Activated CD8-positive, alpha-beta T cell treated with anti-CD3 and anti-CD28 coated beads, Interleukin-2, amount 10 ng/mL, durations not matched to agents 7 days and 5 days (primary cell): ENCODE measurements around the gene CADPS2. TPM values are rescaled to one million over a fixed set of nuclear protein-coding genes. Genes with fewer than 3 reads are reported as not detected.

ENCODE experiments used
- ATAC-seq: fragments of 150-1000 bp; cut with Tn5 transposase; one replicate; pipeline ENCODE4 v1.10.0; 2021; ENCODE audit warnings: moderate library complexity
- CTCF ChIA-PET: fragments of 350-600 bp; sonication (Branson Sonifier 250); formaldehyde crosslinking; loops from one replicate; lab custom pipeline; 2021; ENCODE audit warnings: antibody characterized with exemption; lab: Charles Lee
- POLR2A ChIA-PET: fragments of 350-600 bp; sonication (Branson Sonifier 250); formaldehyde crosslinking; loops from one replicate; lab custom pipeline; 2021; ENCODE audit warnings: antibody characterized with exemption; lab: Charles Lee
- DNase-seq: peaks from one replicate; pipeline ENCODE4 v3.0.0-alpha.2; 2020
- H3K27ac Mint-ChIP-seq: one replicate; pipeline ENCODE4 v1.8.0; 2021; ENCODE audit warnings: mild to moderate bottlenecking, mixed read lengths
- H3K27me3 Mint-ChIP-seq: one replicate; pipeline ENCODE4 v1.8.0; 2021; ENCODE audit warnings: low read depth, mixed read lengths
- H3K36me3 Mint-ChIP-seq: one replicate; pipeline ENCODE4 v1.8.0; 2021; ENCODE audit warnings: low read depth, mixed read lengths
- H3K4me1 Mint-ChIP-seq: one replicate; pipeline ENCODE4 v1.8.0; 2021; ENCODE audit warnings: low read depth, mixed read lengths
- H3K4me3 Mint-ChIP-seq: one replicate; pipeline ENCODE4 v1.8.0; 2021; ENCODE audit warnings: mild to moderate bottlenecking, mixed read lengths
- H3K9me3 Mint-ChIP-seq: one replicate; pipeline ENCODE4 v1.8.0; 2022; ENCODE audit warnings: mixed read lengths; ENCODE audit not compliant: insufficient read depth
- total RNA-seq, 2 experiments: library from RNA; stranded (reverse); gene quantifications; one replicate each; pipeline ENCODE4 v1.2.3, GENCODE V29; 2021

The CADPS2 gene
- total RNA-seq, 2 experiments from 2014 or later, result not detected

- ChIA-PET POLR2A (no interaction called here), CTCF (interaction anchor here (1.5 kb wide), 1 partner anchor 439 kb away, joined by 3 read pairs; no protein-coding TSS in a partner anchor)
- no peaks in the 10 kb centered on the region for H3K27me3 Mint-ChIP-seq
- ATAC-seq (no peak), DNase-seq (no peak)
- no peaks in the 10 kb centered on the region for H3K4me1 Mint-ChIP-seq
- no peaks in the 10 kb centered on the region for H3K36me3 Mint-ChIP-seq
- H3K27ac Mint-ChIP-seq, result no peak overlapping the region
- no peaks in the 10 kb centered on the region for H3K9me3 Mint-ChIP-seq
- no peak overlapping the region for H3K4me3 Mint-ChIP-seq
Measured at GRCh38 chr7:122532406-122533269, 353.6 kb downstream of the CADPS2 start.

DNA sequence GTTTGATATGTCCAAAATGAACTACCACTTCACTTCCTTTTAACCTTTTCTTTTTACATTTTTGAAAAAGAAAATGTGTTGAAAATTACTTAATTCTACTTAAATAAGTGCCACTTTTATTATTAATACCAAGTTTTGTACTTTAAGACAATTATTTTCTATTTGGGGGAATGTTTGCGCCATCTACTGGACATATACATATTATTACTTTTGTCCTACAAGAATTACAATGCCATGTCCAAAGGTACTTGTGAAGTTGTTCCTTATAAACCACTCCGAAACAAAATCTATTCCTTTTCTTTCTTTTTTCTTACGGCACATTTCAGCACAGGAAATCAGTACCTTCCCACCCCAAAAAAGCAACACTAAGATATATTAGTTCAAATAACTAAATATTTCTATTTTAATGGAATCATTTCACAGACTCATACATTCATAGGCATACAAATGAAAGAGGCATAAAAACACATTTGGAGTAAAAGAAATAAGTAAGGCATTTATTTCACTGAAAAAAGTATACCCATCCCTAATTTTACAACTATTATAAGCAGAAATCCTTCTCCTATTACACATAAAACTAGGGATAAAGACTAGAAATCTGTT lies 357.3 kb downstream of the CADPS2 start:
- POLR2A ChIA-PET, result no interaction called here
- ATAC-seq (no peak), DNase-seq (no peak)
- Mint-ChIP-seq H3K9me3 (no peaks in the 10 kb centered on the region), H3K4me3 (no peak overlapping the region), H3K4me1 (no peaks in the 10 kb centered on the region), H3K27ac (no peak overlapping the region), H3K36me3 (no peaks in the 10 kb centered on the region), H3K27me3 (no peaks in the 10 kb centered on the region)
- CTCF ChIA-PET, result interaction anchor here (1.1 kb wide), 3 partner anchors 14 to 310 kb away, joined by 3 read pairs; no protein-coding TSS in a partner anchor

DNA sequence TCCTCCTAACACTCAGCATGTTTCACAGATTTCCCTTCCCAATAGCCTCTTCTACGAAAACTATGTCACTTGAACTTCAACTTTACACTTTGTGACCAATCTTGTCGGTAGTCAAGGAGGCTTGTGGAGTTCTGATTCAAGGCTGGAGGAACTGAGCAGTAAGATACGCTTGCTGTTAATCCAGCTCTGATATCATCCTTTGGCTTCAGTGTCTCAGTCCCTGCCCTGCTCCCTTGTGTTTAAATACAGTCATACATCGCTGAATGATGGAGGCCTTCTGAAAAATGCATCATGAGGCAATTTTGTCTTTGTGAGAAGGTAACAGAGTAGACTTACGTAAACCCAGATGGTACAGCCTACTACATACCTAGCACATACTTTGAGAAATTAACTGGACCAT lies 360.9 kb downstream of the CADPS2 start:
- no peak for ATAC-seq

DNA sequence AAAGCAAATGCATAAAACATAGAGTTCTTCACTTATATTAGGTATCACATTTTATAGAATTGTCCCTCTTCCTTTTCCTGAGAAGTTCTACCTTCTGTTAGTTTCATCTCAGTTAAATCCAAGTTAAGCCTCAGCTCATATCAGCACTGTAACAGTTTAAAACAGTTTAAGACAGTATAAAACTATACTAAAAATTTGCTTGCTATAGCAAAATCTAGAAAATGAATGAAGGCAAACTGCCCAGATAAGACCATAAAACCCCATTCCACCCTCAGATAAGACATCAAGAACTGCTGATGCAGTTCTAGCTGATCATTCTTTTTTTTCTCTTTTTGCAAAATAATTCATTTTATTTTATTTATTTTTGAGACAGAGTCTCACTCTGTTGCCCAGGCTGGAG lies 364.5 kb downstream of the CADPS2 start:
- ATAC-seq (no peak), DNase-seq (no peak)
- Mint-ChIP-seq H3K4me3 (no peak overlapping the region), H3K27ac (no peak overlapping the region), H3K9me3 (no peaks in the 10 kb centered on the region), H3K36me3 (no peaks in the 10 kb centered on the region), H3K27me3 (no peaks in the 10 kb centered on the region), H3K4me1 (no peaks in the 10 kb centered on the region)
- ChIA-PET CTCF (no interaction called here), POLR2A (no interaction called here)

More for the DNA sequence above, 360.9 kb downstream of the CADPS2 start:
- Mint-ChIP-seq H3K4me3 (no peak overlapping the region), H3K27me3 (no peaks in the 10 kb centered on the region), H3K4me1 (no peaks in the 10 kb centered on the region), H3K9me3 (no peaks in the 10 kb centered on the region), H3K27ac (no peak overlapping the region), H3K36me3 (no peaks in the 10 kb centered on the region)
- ChIA-PET CTCF (no interaction called here), POLR2A (no interaction called here)
- no peak for DNase-seq

DNA sequence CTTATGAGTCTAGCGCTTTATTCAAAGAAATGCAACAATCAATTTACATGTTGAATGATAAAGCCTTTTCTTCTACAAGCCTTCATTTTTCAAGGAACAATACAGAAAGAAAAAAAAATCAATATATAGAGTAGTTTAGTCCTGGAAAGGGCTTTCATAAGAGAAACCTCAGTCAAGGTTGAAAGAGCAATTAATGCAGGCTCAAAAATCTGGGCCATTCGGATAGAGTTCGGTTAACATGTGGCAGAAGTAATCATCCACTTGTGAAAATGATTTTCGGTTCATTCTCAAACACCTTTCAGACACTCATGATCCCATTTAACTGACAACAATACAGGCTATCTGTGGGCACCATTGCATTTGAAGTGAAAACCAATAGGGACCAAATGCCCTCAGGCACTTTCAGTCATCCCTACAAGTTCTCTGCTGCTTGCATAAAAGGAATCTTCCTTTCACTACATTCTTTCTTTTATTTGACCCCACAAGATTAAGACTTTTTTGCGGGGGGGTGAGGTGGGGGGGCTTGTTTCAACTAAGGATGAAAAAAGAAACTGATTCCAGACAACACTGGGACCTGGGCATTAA lies 365.2 kb downstream of the CADPS2 start:
- no peaks in the 10 kb centered on the region for H3K9me3 Mint-ChIP-seq
- no peak overlapping the region for H3K27ac Mint-ChIP-seq
- no peaks in the 10 kb centered on the region for H3K27me3 Mint-ChIP-seq
- H3K4me3 Mint-ChIP-seq, result no peak overlapping the region
- POLR2A ChIA-PET, result no interaction called here
- H3K36me3 Mint-ChIP-seq, result no peaks in the 10 kb centered on the region
- ATAC-seq, result no peak
- no peaks in the 10 kb centered on the region for H3K4me1 Mint-ChIP-seq
- no peak for DNase-seq
- CTCF ChIA-PET, result no interaction called here

- DNase-seq (no peak), ATAC-seq (no peak)
- Mint-ChIP-seq H3K4me1 (no peaks in the 10 kb centered on the region), H3K9me3 (no peaks in the 10 kb centered on the region), H3K27ac (no peak overlapping the region), H3K4me3 (no peak overlapping the region), H3K27me3 (no peaks in the 10 kb centered on the region), H3K36me3 (no peaks in the 10 kb centered on the region)
- ChIA-PET CTCF (no interaction called here), POLR2A (no interaction called here)
Measured at GRCh38 chr7:122518488-122518887, 367.8 kb downstream of the CADPS2 start.

GRCh38 chr7:122517576-122517975 lies 368.7 kb downstream of the CADPS2 start:
- ChIA-PET POLR2A (no interaction called here), CTCF (no interaction called here)
- Mint-ChIP-seq H3K36me3 (no peaks in the 10 kb centered on the region), H3K9me3 (no peaks in the 10 kb centered on the region), H3K4me3 (no peak overlapping the region), H3K4me1 (no peaks in the 10 kb centered on the region), H3K27ac (no peak overlapping the region), H3K27me3 (no peaks in the 10 kb centered on the region)
- ATAC-seq (no peak), DNase-seq (no peak)

- POLR2A ChIA-PET, result no interaction called here
- H3K4me3 Mint-ChIP-seq, result no peak overlapping the region
- H3K27me3 Mint-ChIP-seq, result no peaks in the 10 kb centered on the region
- H3K4me1 Mint-ChIP-seq, result no peaks in the 10 kb centered on the region
- H3K9me3 Mint-ChIP-seq, result no peaks in the 10 kb centered on the region
- CTCF ChIA-PET, result interaction anchor here (1.5 kb wide), 1 partner anchor 13 kb away, joined by 3 read pairs; no protein-coding TSS in a partner anchor
- no peak for DNase-seq
- no peaks in the 10 kb centered on the region for H3K36me3 Mint-ChIP-seq
- no peak overlapping the region for H3K27ac Mint-ChIP-seq
- no peak for ATAC-seq
Measured at GRCh38 chr7:122515404-122515803, 370.9 kb downstream of the CADPS2 start.

DNA sequence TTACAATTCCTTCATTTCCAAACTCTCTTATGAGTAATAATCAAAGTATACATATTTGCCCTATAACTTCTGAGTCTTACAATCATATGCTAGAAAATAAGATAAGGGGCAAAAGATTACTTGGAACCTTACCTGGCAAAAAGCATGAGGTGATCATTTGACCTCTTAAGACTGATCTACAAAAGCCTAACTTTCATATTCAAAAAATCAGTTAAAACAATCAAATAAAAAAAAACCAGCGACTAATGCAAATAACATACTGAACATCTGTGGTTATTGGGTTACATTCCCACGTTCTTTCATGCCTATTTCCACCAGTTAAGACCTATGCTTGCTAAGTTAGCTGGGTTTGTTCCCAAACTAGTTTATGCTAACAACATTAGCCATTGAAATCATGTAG lies 375.0 kb downstream of the CADPS2 start:
- POLR2A ChIA-PET, result no interaction called here
- H3K4me1 Mint-ChIP-seq, result no peaks in the 10 kb centered on the region

GRCh38 chr7:122507591-122507990 lies 378.7 kb downstream of the CADPS2 start:
- ChIA-PET CTCF (no interaction called here), POLR2A (no interaction called here)
- H3K4me1 Mint-ChIP-seq, result no peaks in the 10 kb centered on the region
- H3K27ac Mint-ChIP-seq, result no peak overlapping the region
- ATAC-seq (no peak), DNase-seq (no peak)
- H3K4me3 Mint-ChIP-seq, result no peak overlapping the region
- H3K36me3 Mint-ChIP-seq, result no peaks in the 10 kb centered on the region
- no peaks in the 10 kb centered on the region for H3K27me3 Mint-ChIP-seq
- H3K9me3 Mint-ChIP-seq, result no peaks in the 10 kb centered on the region

More for the DNA sequence above, 375.0 kb downstream of the CADPS2 start:
- H3K27me3 Mint-ChIP-seq, result no peaks in the 10 kb centered on the region
- H3K4me3 Mint-ChIP-seq, result no peak overlapping the region
- H3K27ac Mint-ChIP-seq, result no peak overlapping the region
- H3K9me3 Mint-ChIP-seq, result no peaks in the 10 kb centered on the region
- no peaks in the 10 kb centered on the region for H3K36me3 Mint-ChIP-seq
- DNase-seq (no peak), ATAC-seq (no peak)
- CTCF ChIA-PET, result no interaction called here

- peaks cover 4% of the 10 kb centered on the region for H3K9me3 Mint-ChIP-seq
- no peaks in the 10 kb centered on the region for H3K36me3 Mint-ChIP-seq
- no peak overlapping the region for H3K4me3 Mint-ChIP-seq
- H3K27me3 Mint-ChIP-seq, result no peaks in the 10 kb centered on the region
- H3K27ac Mint-ChIP-seq, result no peak overlapping the region
- ChIA-PET CTCF (no interaction called here), POLR2A (no interaction called here)
- ATAC-seq (no peak), DNase-seq (no peak)
- H3K4me1 Mint-ChIP-seq, result no peaks in the 10 kb centered on the region
Measured at GRCh38 chr7:122492007-122492406, 394.3 kb downstream of the CADPS2 start.

DNA sequence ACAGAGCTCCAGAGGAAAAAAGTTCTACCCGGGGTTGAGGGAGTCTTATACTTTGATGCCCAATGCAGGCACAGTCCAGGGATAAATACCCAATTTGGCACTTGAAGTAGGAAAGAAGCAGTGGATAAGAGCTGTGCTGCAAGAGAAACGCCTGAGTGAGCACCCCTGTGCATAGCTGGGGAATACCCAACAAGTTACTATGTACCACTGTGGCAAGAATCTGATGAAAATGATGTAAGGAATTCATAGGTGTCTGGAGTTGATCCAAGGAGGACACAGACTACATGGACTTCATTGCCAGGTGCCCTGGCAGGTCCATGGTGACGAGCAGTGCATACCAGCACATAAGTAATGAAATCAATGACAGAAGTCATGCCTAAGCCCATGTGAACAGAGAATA lies 398.0 kb downstream of the CADPS2 start:
- ATAC-seq (no peak), DNase-seq (no peak)
- ChIA-PET POLR2A (no interaction called here), CTCF (no interaction called here)
- Mint-ChIP-seq H3K27ac (no peak overlapping the region), H3K4me3 (no peak overlapping the region), H3K9me3 (peaks cover 4% of the 10 kb centered on the region), H3K27me3 (no peaks in the 10 kb centered on the region), H3K4me1 (no peaks in the 10 kb centered on the region), H3K36me3 (no peaks in the 10 kb centered on the region)
